HG02588 (cell line): ENCODE data around the gene MS4A4A.

ENCODE experiments used
- ATAC-seq: cut with Tn5 transposase; IDR thresholded peaks from one replicate; pipeline ENCODE4 v1.9.1; 2021; ENCODE audit warnings: mild to moderate bottlenecking, moderate library complexity; ENCODE audit not compliant: unreplicated experiment

MS4A4A gene

GRCh38 chr11:60345489-60345888 is 65.0 kb downstream of the MS4A4A start:
- ATAC-seq, result no peak

GRCh38 chr11:60347084-60347797 is 66.8 kb downstream of the MS4A4A start:
- ATAC-seq, result no peak

GRCh38 chr11:60348116-60348515 is 67.7 kb downstream of the MS4A4A start:
- no peak for ATAC-seq

- no peak for ATAC-seq
Observed at GRCh38 chr11:60349990-60350389, 69.5 kb downstream of the MS4A4A start.

- no peak for ATAC-seq
Observed at GRCh38 chr11:60357771-60358170, 77.3 kb downstream of the MS4A4A start.
